ENCODE measurements around the gene POGLUT2.

POGLUT2 gene

DNA sequence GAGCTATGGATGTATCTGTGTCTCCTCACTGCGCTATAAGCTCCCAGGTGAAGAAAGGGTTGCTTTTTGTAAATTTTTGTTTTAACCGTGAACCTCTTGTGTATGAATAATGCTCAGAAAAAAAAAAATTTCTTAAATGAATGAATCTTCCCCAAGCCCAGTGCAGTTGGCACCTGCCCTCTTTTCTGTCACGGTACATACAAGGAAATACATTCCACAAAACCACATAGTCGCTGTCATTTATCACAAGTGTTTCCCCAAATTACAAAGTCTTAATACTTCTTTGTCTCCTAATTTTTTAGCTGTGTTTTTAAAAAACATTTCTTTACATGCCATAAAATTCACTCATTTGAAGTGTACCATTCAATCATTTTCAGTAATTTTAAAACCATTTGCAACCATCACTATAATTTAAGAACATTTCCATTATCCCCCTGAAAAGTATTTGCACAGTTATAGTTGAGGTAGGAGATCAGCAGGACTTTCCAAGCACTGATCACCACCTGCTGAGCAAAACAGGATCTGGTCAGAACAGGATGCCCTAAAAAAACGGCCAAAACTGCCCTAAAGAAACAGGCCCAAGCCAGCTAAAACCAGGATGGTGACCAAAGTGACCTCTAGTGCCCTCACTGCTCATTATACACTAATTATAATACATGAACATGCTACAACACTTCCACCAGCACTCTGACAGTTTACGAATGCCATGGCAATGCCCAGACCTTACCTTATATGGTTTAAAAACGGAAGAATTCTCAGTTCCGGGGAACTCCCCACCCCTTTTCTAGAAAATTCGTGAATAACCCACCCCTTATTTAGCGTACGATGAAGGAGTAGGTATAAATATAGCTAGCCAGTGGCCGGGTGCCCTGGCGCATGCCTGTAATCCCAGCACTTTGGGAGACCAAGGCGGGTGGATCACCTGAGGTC, 23.9 kb downstream of the POGLUT2 start:
- H3K27me3 ChIP-seq (ENCODE audit: insufficient read depth, poor library complexity, severe bottlenecking), result no peaks in the 10 kb centered on the region
- no peak for TF ChIP-seq POLR2AphosphoS5 (IDR thresholded peaks at IDR 0.05; ENCODE audit: low read depth)
- no peak for TF ChIP-seq SPI1 (IDR thresholded peaks at IDR 0.05; ENCODE audit: borderline replicate concordance, low read depth)
- TF ChIP-seq, protein P1, sequence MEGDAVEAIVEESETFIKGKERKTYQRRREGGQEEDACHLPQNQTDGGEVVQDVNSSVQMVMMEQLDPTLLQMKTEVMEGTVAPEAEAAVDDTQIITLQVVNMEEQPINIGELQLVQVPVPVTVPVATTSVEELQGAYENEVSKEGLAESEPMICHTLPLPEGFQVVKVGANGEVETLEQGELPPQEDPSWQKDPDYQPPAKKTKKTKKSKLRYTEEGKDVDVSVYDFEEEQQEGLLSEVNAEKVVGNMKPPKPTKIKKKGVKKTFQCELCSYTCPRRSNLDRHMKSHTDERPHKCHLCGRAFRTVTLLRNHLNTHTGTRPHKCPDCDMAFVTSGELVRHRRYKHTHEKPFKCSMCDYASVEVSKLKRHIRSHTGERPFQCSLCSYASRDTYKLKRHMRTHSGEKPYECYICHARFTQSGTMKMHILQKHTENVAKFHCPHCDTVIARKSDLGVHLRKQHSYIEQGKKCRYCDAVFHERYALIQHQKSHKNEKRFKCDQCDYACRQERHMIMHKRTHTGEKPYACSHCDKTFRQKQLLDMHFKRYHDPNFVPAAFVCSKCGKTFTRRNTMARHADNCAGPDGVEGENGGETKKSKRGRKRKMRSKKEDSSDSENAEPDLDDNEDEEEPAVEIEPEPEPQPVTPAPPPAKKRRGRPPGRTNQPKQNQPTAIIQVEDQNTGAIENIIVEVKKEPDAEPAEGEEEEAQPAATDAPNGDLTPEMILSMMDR (IDR thresholded peaks at IDR 0.05; ENCODE audit: insufficient read depth, low read length), result no peak
- no peak for TF ChIP-seq GABPA (IDR thresholded peaks at IDR 0.05; ENCODE audit: low read depth)
- no peak for TF ChIP-seq REST (IDR thresholded peaks at IDR 0.05; ENCODE audit: insufficient replicate concordance, low read depth)
- peak in 1 of 2 experiments; percentile 35 for DNase-seq (ENCODE audit: low read depth in 1 of 2, low spot score in 1 of 2)
- no peak overlapping the region for H3K4me3 ChIP-seq (replicated peaks; ENCODE audit: insufficient read depth, low read length)
- peak overlapping the region; percentile 94 for H3K27ac ChIP-seq (replicated peaks)

DNA sequence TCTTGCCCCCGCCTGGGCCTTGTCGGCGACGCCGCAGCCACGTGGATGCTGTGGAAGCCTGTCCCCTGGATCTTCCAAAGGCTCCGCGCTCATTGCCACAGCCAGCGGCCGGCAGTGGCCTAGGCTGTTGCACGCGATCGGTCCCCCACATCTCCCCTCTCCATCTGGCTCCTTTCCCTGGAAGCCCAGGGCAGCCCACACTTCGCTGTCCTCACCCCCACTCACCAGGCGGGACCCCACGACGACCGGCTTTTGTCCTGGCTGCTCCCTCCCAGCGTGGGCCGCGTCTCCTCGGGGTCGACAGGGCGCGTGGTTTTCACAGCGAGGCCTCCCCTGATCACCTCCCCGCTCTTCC, 24.6 kb downstream of the POGLUT2 start:
- Histone ChIP-seq H3K27ac (replicated peaks) (peak overlapping the region; percentile 94), H3K4me3 (replicated peaks; ENCODE audit: insufficient read depth, low read length) (peak overlapping the region; percentile 56), H3K27me3 (ENCODE audit: insufficient read depth, poor library complexity, severe bottlenecking) (no peaks in the 10 kb centered on the region)
- no peak for DNase-seq (ENCODE audit: low read depth in 1 of 2, low spot score in 1 of 2)
- no peak for TF ChIP-seq REST (IDR thresholded peaks at IDR 0.05; ENCODE audit: insufficient replicate concordance, low read depth)
- TF ChIP-seq SPI1 (IDR thresholded peaks at IDR 0.05; ENCODE audit: borderline replicate concordance, low read depth), result no peak
- TF ChIP-seq, protein P1 (IDR thresholded peaks at IDR 0.05; ENCODE audit: insufficient read depth, low read length), result no peak
- no peak; the same call in 1 of the 2 replicates for TF ChIP-seq POLR2AphosphoS5 (IDR thresholded peaks at IDR 0.05; ENCODE audit: low read depth)
- TF ChIP-seq GABPA (IDR thresholded peaks at IDR 0.05; ENCODE audit: low read depth), result no peak

DNA sequence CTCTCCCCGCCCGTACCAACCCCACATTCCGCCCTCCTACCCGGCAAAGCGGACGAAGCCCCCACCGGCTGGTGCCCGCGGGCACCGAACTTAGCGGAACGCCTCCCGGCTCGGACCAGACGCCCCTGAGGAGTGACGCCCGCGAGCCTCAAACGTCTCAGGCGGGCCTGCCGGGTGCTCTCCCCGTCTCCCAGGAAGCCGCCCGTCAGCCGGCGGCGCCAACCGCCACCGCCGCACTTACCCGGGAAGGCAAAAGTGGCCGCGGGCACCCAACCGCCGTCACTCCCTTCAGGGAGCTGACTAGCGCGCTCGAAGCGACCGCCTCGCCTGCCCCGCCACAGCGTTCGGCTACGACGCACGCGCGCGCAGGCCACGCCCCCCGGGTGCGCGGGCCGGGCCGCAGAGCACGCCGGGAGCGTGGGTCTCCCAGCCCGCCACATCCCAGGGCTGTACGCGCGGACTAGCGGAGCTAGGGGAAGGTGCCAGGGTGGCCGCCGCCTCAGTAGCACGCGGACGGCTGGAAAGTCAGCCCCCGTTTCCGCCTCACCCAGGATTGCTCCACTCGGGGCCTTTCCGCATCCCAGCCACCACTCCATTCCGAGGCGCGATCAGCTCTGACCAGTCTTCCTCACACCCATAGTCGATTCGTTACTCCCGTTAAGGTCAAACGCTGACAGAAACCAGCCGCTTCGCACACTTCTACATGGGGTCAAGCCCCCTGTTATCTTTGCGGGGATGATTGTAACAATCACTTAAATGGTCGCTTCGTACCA, 25.1 kb downstream of the POGLUT2 start, which contains the start of gene TEX30:
Gene TEX30 (minus strand): TSS at position 346 of the 773 bp plus-strand sequence. CDS start 3,760 bp downstream, outside the sequence.
- Histone ChIP-seq H3K27ac (replicated peaks) (peak within 1 kb of the TSS; percentile 94), H3K27me3 (ENCODE audit: insufficient read depth, poor library complexity, severe bottlenecking) (no peaks in the 10 kb centered on the region), H3K4me3 (replicated peaks; ENCODE audit: insufficient read depth, low read length) (peak within 1 kb of the TSS; percentile 56)
- TF ChIP-seq, protein P1 (IDR thresholded peaks at IDR 0.05; ENCODE audit: insufficient read depth, low read length), result no peak
- peak; percentile 97 for TF ChIP-seq POLR2AphosphoS5 (IDR thresholded peaks at IDR 0.05; ENCODE audit: low read depth)
- peak; percentile 59 for TF ChIP-seq REST (IDR thresholded peaks at IDR 0.05; ENCODE audit: insufficient replicate concordance, low read depth)
- DNase-seq (ENCODE audit: low read depth in 1 of 2, low spot score in 1 of 2), result peak; percentile 60 to 88
